B cell (primary cell): ENCODE data around the gene PRICKLE2. TPM values are rescaled to one million over a fixed set of nuclear protein-coding genes. Genes with fewer than 3 reads are reported as not detected.

Source experiments
- ATAC-seq: fragments of 200-7000 bp; cut with Tn5 transposase; one replicate; pipeline ENCODE4 v1.10.0; 2021; ENCODE audit warnings: low read depth, mild to moderate bottlenecking, moderate number of reproducible peaks, moderate library complexity
- CTCF ChIA-PET: fragments of 350-600 bp; sonication (Branson Sonifier 250); formaldehyde crosslinking; loops from one replicate; lab custom pipeline; 2021; ENCODE audit warnings: antibody characterized with exemption, inconsistent platforms; lab: Charles Lee
- POLR2A ChIA-PET: fragments of 350-600 bp; sonication (Branson Sonifier 250); formaldehyde crosslinking; loops from one replicate; lab custom pipeline; 2021; ENCODE audit warnings: antibody characterized with exemption; lab: Charles Lee
- DNase-seq: peaks from one replicate; pipeline ENCODE4 v3.0.0; 2013
- H2AFZ ChIP-seq: 2 replicates; pipeline ENCODE4 v1.6.1; 2012; ENCODE audit warnings: mild to moderate bottlenecking, low read depth, low read length; ENCODE audit not compliant: insufficient read depth, poor library complexity, severe bottlenecking
- H3K27ac ChIP-seq, 2 donors: 1 replicate in 1 of 2; 2 replicates in 1 of 2; pipeline ENCODE4 v1.5.1; 2012 to 2013; ENCODE audit warnings: low read length in 2 of 2, mild to moderate bottlenecking in 2 of 2, moderate library complexity in 1 of 2
- H3K27me3 ChIP-seq, 4 experiments: fragments of 200-600 bp in 1 of 4; sonication (generic) in 1 of 4; replicated peaks in 1 of 4; 1 replicate in 2 of 4; 2 replicates in 2 of 4; pipeline versions ENCODE4 v1.6.1 to v1.7.0; 2013 to 2016; ENCODE audit warnings: low read length in 3 of 4, mild to moderate bottlenecking in 2 of 4, mixed read lengths in 1 of 4, moderate library complexity in 1 of 4; ENCODE audit not compliant: insufficient read depth in 4 of 4, control insufficient read depth in 3 of 4; ENCODE audit errors: control extremely low read depth in 1 of 4
- H3K36me3 ChIP-seq, 2 experiments: replicated peaks in 1 of 2; 1 replicate in 1 of 2; 2 replicates in 1 of 2; pipeline versions ENCODE4 v1.6.1 to v1.7.1; 2013; ENCODE audit warnings: low read length in 1 of 2; ENCODE audit not compliant: insufficient read depth in 2 of 2, control insufficient read depth in 1 of 2; ENCODE audit errors: control extremely low read depth in 1 of 2, extremely low read depth in 1 of 2
- H3K4me1 ChIP-seq, 2 donors: fragments of 200-600 bp in 1 of 2; sonication (generic) in 1 of 2; 1 replicate in 1 of 2; 2 replicates in 1 of 2; pipeline versions ENCODE4 v1.5.1 to v1.6.1; 2013 to 2017; ENCODE audit warnings: low read length in 2 of 2; ENCODE audit not compliant: control insufficient read depth in 2 of 2, insufficient read depth in 2 of 2
- H3K4me2 ChIP-seq: replicated peaks from 2 replicates; pipeline ENCODE3; 2012; ENCODE audit warnings: mild to moderate bottlenecking, low read depth, low read length; ENCODE audit not compliant: poor library complexity, severe bottlenecking
- H3K4me3 ChIP-seq, 5 experiments: fragments of 200-600 bp in 1 of 5; sonication (generic) in 1 of 5; 1 replicate in 3 of 5; 2 replicates in 2 of 5; pipeline versions ENCODE4 v1.5.1 to v1.7.0; 2011 to 2016; ENCODE audit warnings: low read length in 4 of 5, mild to moderate bottlenecking in 4 of 5, low read depth in 2 of 5, control low read depth in 1 of 5, moderate library complexity in 1 of 5; ENCODE audit not compliant: insufficient read depth in 1 of 5; ENCODE audit errors: control extremely low read depth in 1 of 5, extremely low read depth in 1 of 5
- H3K79me2 ChIP-seq: fragments of 200-600 bp; sonication (generic); one replicate; pipeline ENCODE4 v1.6.0; 2016; ENCODE audit warnings: low read length; ENCODE audit not compliant: control insufficient read depth, insufficient read depth
- H3K9ac ChIP-seq: fragments of 200-600 bp; sonication (generic); 2 replicates; pipeline ENCODE4 v1.6.1; 2017; ENCODE audit warnings: mild to moderate bottlenecking, low read length, moderate library complexity
- H3K9me3 ChIP-seq, 3 donors: one replicate each; pipeline versions ENCODE4 v1.6.1 to v1.7.1; 2013; ENCODE audit warnings: low read length in 2 of 3; ENCODE audit not compliant: control insufficient read depth in 2 of 3, insufficient read depth in 1 of 3; ENCODE audit errors: control extremely low read depth in 1 of 3
- H4K20me1 ChIP-seq: 2 replicates; pipeline ENCODE4 v1.6.0; 2012; ENCODE audit warnings: mild to moderate bottlenecking, low read length; ENCODE audit not compliant: insufficient read depth, control insufficient read depth, poor library complexity, severe bottlenecking
- H3K27ac Mint-ChIP-seq: one replicate; pipeline ENCODE4 v1.8.0; 2021; ENCODE audit warnings: mixed read lengths
- H3K27me3 Mint-ChIP-seq: one replicate; pipeline ENCODE4 v1.8.0; 2021; ENCODE audit warnings: mixed read lengths
- H3K4me1 Mint-ChIP-seq: one replicate; pipeline ENCODE4 v1.8.0; 2021; ENCODE audit warnings: mixed read lengths
- H3K4me3 Mint-ChIP-seq: one replicate; pipeline ENCODE4 v1.8.0; 2021; ENCODE audit warnings: mixed read lengths
- H3K9me3 Mint-ChIP-seq: one replicate; pipeline ENCODE4 v1.8.0; 2022; ENCODE audit warnings: mixed read lengths; ENCODE audit not compliant: insufficient read depth
- CTCF ChIP-seq: fragments of 200-600 bp; IDR thresholded peaks from one replicate; pipeline ENCODE4 v1.8.0; 2022; ENCODE audit warnings: antibody characterized with exemption, mild to moderate bottlenecking
- EZH2 ChIP-seq: IDR thresholded peaks from 2 replicates; pipeline ENCODE4 v1.6.1; 2012; ENCODE audit warnings: borderline replicate concordance, low read depth, mild to moderate bottlenecking, moderate library complexity, low read length; ENCODE audit not compliant: insufficient read depth, poor library complexity, severe bottlenecking
- WGBS: methylation state at CpG from one replicate; pipeline ENCODE4 v1.1.5; 2013; ENCODE audit warnings: missing lambda C conversion rate; ENCODE audit not compliant: insufficient coverage; 5-methylcytosine and 5-hydroxymethylcytosine counted together
- intact Hi-C: fragments of 100-400 bp; cut with micrococcal nuclease; formaldehyde crosslinking; loops from one replicate; pipeline ENCODE4 v1.10.0; 2022
- polyA plus RNA-seq: library from polyadenylated mRNA; depleted of rRNA; stranded (reverse); fragments of >200 nt; gene quantifications from 2 replicates; pipeline ENCODE4 v1.2.3, GENCODE V29; 2012
- total RNA-seq, 2 donors: library from RNA; stranded (reverse); fragments of 120-200 nt in 1 of 2; gene quantifications; 1 replicate in 1 of 2; 2 replicates in 1 of 2; pipeline versions ENCODE4 v1.2.3 to v1.2.4, GENCODE V29; 2013 to 2022

PRICKLE2 gene
- total and polyA plus RNA-seq, 2 donors (not counting 1 experiment from before 2014, with no cell fraction given), result 0.30 to 1.4 TPM

- CTCF ChIA-PET, result interaction anchor here (0.7 kb wide), 1 partner anchor 142 kb away, joined by 4 read pairs; no protein-coding TSS in a partner anchor
- intact Hi-C loops, result no loop called here
- peaks cover 3% of the 10 kb centered on the region for H3K27me3 Mint-ChIP-seq
- no peak overlapping the region for H3K4me2 ChIP-seq
- no peak overlapping the region for H2AFZ ChIP-seq
- H3K9me3 Mint-ChIP-seq, result no peaks in the 10 kb centered on the region
- no peak overlapping the region for H3K4me3 Mint-ChIP-seq
- H3K36me3 ChIP-seq, result no peaks in the 10 kb centered on the region
- ATAC-seq (no peak), DNase-seq (no peak)
- H3K9me3 ChIP-seq, result no peaks in the 10 kb centered on the region
- 92% methylated on average over 2 of the region's 2 CpGs for WGBS
- POLR2A ChIA-PET, result no interaction called here
- no peak overlapping the region for H3K27ac ChIP-seq
- no peaks in the 10 kb centered on the region for H4K20me1 ChIP-seq
- no peak overlapping the region for H3K27ac Mint-ChIP-seq
- no peaks in the 10 kb centered on the region for H3K4me1 ChIP-seq
- no peaks in the 10 kb centered on the region for H3K4me1 Mint-ChIP-seq
- TF ChIP-seq CTCF, result no peak
- TF ChIP-seq EZH2, result no peak
- H3K9ac ChIP-seq, result no peak overlapping the region
- H3K27me3 ChIP-seq, result no peaks in the 10 kb centered on the region
- H3K79me2 ChIP-seq, result no peaks in the 10 kb centered on the region
- no peak overlapping the region for H3K4me3 ChIP-seq
Observed at GRCh38 chr3:64199932-64200331, 25.3 kb downstream of the PRICKLE2 start.

- no peak overlapping the region for H3K4me3 ChIP-seq
- CTCF ChIA-PET, result no interaction called here
- no peak overlapping the region for H2AFZ ChIP-seq
- POLR2A ChIA-PET, result no interaction called here
- Mint-ChIP-seq H3K27ac (no peak overlapping the region), H3K27me3 (no peaks in the 10 kb centered on the region), H3K9me3 (peaks cover 3% of the 10 kb centered on the region), H3K4me3 (no peak overlapping the region), H3K4me1 (no peaks in the 10 kb centered on the region)
- no peak for TF ChIP-seq EZH2
- no peak for TF ChIP-seq CTCF
- no peak overlapping the region for H3K9ac ChIP-seq
- no peaks in the 10 kb centered on the region for H3K27me3 ChIP-seq
- no peaks in the 10 kb centered on the region for H3K79me2 ChIP-seq
- no peak overlapping the region for H3K4me2 ChIP-seq
- no peaks in the 10 kb centered on the region for H3K4me1 ChIP-seq
- H3K36me3 ChIP-seq, result no peaks in the 10 kb centered on the region
- intact Hi-C loops, result no loop called here
- no CpG with 5 or more reads among the region's 5 CpGs for WGBS
- no peak overlapping the region for H3K27ac ChIP-seq
- peaks cover 0 to 3% (median 0%) of the 10 kb centered on the region in 3 donors for H3K9me3 ChIP-seq
- H4K20me1 ChIP-seq, result no peaks in the 10 kb centered on the region
- ATAC-seq, result no peak
- no peak for DNase-seq
Observed at GRCh38 chr3:64196236-64196929, 28.9 kb downstream of the PRICKLE2 start.
